ENCODE data around the gene LIN52. TPM values are rescaled to one million over a fixed set of nuclear protein-coding genes. Genes with fewer than 3 reads are reported as not detected.
"Not testable (repeated sequence)": the region's sequence is repeated elsewhere in the genome, so short reads cannot be mapped to it uniquely, and the experiment has no call there.

LIN52 gene
- total and polyA plus RNA-seq, 2 experiments from 2014 or later, result 8.6 to 10.8 TPM

- not testable (repeated sequence) for H3K36me3 ChIP-seq (ENCODE audit: insufficient read depth); H3K27ac ChIP-seq (ENCODE audit: low read depth); H3K4me2 ChIP-seq; H3K4me1 ChIP-seq (ENCODE audit: insufficient read depth); H3K27me3 ChIP-seq (ENCODE audit: insufficient read depth); H3K4me1 Mint-ChIP-seq; H4K20me1 ChIP-seq (replicated peaks; ENCODE audit: insufficient read depth); H3F3A ChIP-seq (replicated peaks; ENCODE audit: low read depth); H3K9me3 Mint-ChIP-seq; H3K9me2 ChIP-seq (ENCODE audit: insufficient read depth); H3K27ac Mint-ChIP-seq; H3K79me2 ChIP-seq (replicated peaks; ENCODE audit: insufficient read depth); H3K4me3 Mint-ChIP-seq; H3K27me3 Mint-ChIP-seq (ENCODE audit: insufficient read depth, low read depth, poor library complexity); H2AFZ ChIP-seq; H3K4me3 ChIP-seq
- peak; percentile 72 for DNase-seq (ENCODE audit: low spot score)
- H3K36me3 Mint-ChIP-seq (ENCODE audit: low read depth), result peaks cover 11% of the 10 kb centered on the region
- peak; percentile 62; the same call in 2 of the 3 replicates for ATAC-seq
- peak; percentile 63 to 66 for TF ChIP-seq CTCF (conservative IDR thresholded peaks at IDR 0.05; ENCODE audit: low read depth in 2 of 2)
Observed at GRCh38 chr14:74111395-74112216, 26.9 kb downstream of the LIN52 start.

- not testable (repeated sequence) for H3K27me3 ChIP-seq (ENCODE audit: insufficient read depth); H3K27ac Mint-ChIP-seq; H3K4me3 Mint-ChIP-seq; DNase-seq (ENCODE audit: low spot score); ATAC-seq; H2AFZ ChIP-seq; H3K79me2 ChIP-seq (replicated peaks; ENCODE audit: insufficient read depth); H3K9me2 ChIP-seq (ENCODE audit: insufficient read depth); H4K20me1 ChIP-seq (replicated peaks; ENCODE audit: insufficient read depth); H3K27me3 Mint-ChIP-seq (ENCODE audit: insufficient read depth, low read depth, poor library complexity); H3K4me1 ChIP-seq (ENCODE audit: insufficient read depth); H3K4me3 ChIP-seq; H3K4me2 ChIP-seq; H3F3A ChIP-seq (replicated peaks; ENCODE audit: low read depth); H3K9me3 Mint-ChIP-seq; H3K27ac ChIP-seq (ENCODE audit: low read depth); H3K36me3 ChIP-seq (ENCODE audit: insufficient read depth); H3K4me1 Mint-ChIP-seq
- H3K36me3 Mint-ChIP-seq (ENCODE audit: low read depth), result peaks cover 25% of the 10 kb centered on the region
Observed at GRCh38 chr14:74125487-74125886, 40.7 kb downstream of the LIN52 start.

- no peaks in the 10 kb centered on the region for H3F3A ChIP-seq (replicated peaks; ENCODE audit: low read depth)
- H3K36me3 ChIP-seq (ENCODE audit: insufficient read depth), result peaks cover 10% of the 10 kb centered on the region; the same call in 1 of the 2 replicates
- no peak overlapping the region for H3K4me3 ChIP-seq
- no peak for TF ChIP-seq POLR2AphosphoS5 (IDR thresholded peaks at IDR 0.05; ENCODE audit: low read depth)
- H3K4me2 ChIP-seq, result no peak overlapping the region
- H3K27me3 ChIP-seq (ENCODE audit: insufficient read depth), result no peaks in the 10 kb centered on the region
- ATAC-seq (no peak), DNase-seq (ENCODE audit: low spot score) (no peak)
- Mint-ChIP-seq H3K27me3 (ENCODE audit: insufficient read depth, low read depth, poor library complexity) (no peaks in the 10 kb centered on the region), H3K27ac (no peak overlapping the region), H3K4me1 (no peaks in the 10 kb centered on the region), H3K4me3 (no peak overlapping the region), H3K9me3 (no peaks in the 10 kb centered on the region; the same call in 1 of the 3 replicates), H3K36me3 (ENCODE audit: low read depth) (peaks cover 20% of the 10 kb centered on the region)
- no peaks in the 10 kb centered on the region for H3K9me2 ChIP-seq (ENCODE audit: insufficient read depth)
- H3K27ac ChIP-seq (ENCODE audit: low read depth), result no peak overlapping the region
- no peak overlapping the region for H2AFZ ChIP-seq
- no peaks in the 10 kb centered on the region for H3K4me1 ChIP-seq (ENCODE audit: insufficient read depth)
- no peaks in the 10 kb centered on the region for H3K79me2 ChIP-seq (replicated peaks; ENCODE audit: insufficient read depth)
- H4K20me1 ChIP-seq (replicated peaks; ENCODE audit: insufficient read depth), result 0 out of 2 replicates have a peak, but pooled peaks cover 3% of the 10 kb centered on the region
Observed at GRCh38 chr14:74126315-74127013, 41.7 kb downstream of the LIN52 start.

Data from GM23338 (cell line).